Brain microvascular endothelial cell (primary cell): ENCODE measurements around the gene KCNN4.

Experiments used
- DNase-seq: peaks from one replicate; pipeline ENCODE4 v3.0.0-alpha.2; 2020
- H3K27ac ChIP-seq: fragments of 250-450 bp; sonication (Bioruptor Pico); 2 replicates; pipeline ENCODE4 v1.5.1; 2020; ENCODE audit warnings: mild to moderate bottlenecking, moderate library complexity
- H3K27me3 ChIP-seq: fragments of 250-450 bp; sonication (Bioruptor Pico); replicated peaks from 2 replicates; pipeline ENCODE4 v1.5.1; 2020; ENCODE audit warnings: mild to moderate bottlenecking
- H3K36me3 ChIP-seq: fragments of 250-450 bp; sonication (Bioruptor Pico); replicated peaks from 2 replicates; pipeline ENCODE4 v1.5.1; 2020; ENCODE audit warnings: mild to moderate bottlenecking
- H3K4me3 ChIP-seq: 2 replicates; pipeline ENCODE4 v1.5.1; 2011; ENCODE audit warnings: low read depth, mild to moderate bottlenecking, control low read depth, low read length, moderate library complexity
- CTCF ChIP-seq: IDR thresholded peaks from 2 replicates; pipeline ENCODE4 v1.5.1; 2011; ENCODE audit warnings: low read depth, mild to moderate bottlenecking, moderate library complexity, low read length, control low read depth, inconsistent platforms; ENCODE audit errors: missing control alignments
- in situ Hi-C: cut with HindIII; loops from 2 replicates; pipeline ENCODE4 v1.10.0; 2017; ENCODE audit warnings: low sequenced_read_pairs, low pct_ligation_motif_present

The KCNN4 gene

GRCh38 chr19:43799502-43800142 lies 18.8 kb upstream of the KCNN4 start:
- no peaks in the 10 kb centered on the region for H3K36me3 ChIP-seq
- no peak for TF ChIP-seq CTCF
- in situ Hi-C loops, result no loop called here
- no peak for DNase-seq
- no peaks in the 10 kb centered on the region for H3K27me3 ChIP-seq
- no peak overlapping the region for H3K4me3 ChIP-seq
- H3K27ac ChIP-seq, result no peak overlapping the region

- Histone ChIP-seq H3K27me3 (no peaks in the 10 kb centered on the region), H3K4me3 (peak overlapping the region; percentile 54), H3K36me3 (no peaks in the 10 kb centered on the region), H3K27ac (no peak overlapping the region)
- in situ Hi-C loops, result no loop called here
- no peak for TF ChIP-seq CTCF
- DNase-seq, result no peak
Observed at GRCh38 chr19:43798546-43799409, 18.0 kb upstream of the KCNN4 start.

- no peak for TF ChIP-seq CTCF
- H3K27me3 ChIP-seq, result no peaks in the 10 kb centered on the region
- H3K36me3 ChIP-seq, result no peaks in the 10 kb centered on the region
- peak overlapping the region; percentile 54 for H3K4me3 ChIP-seq
- in situ Hi-C loops, result no loop called here
- DNase-seq, result no peak
- no peak overlapping the region for H3K27ac ChIP-seq
Observed at GRCh38 chr19:43798026-43798545, 17.3 kb upstream of the KCNN4 start.

GRCh38 chr19:43797556-43797955 lies 16.8 kb upstream of the KCNN4 start:
- no peak for TF ChIP-seq CTCF
- no peak overlapping the region for H3K27ac ChIP-seq
- no peak overlapping the region for H3K4me3 ChIP-seq
- in situ Hi-C loops, result no loop called here
- no peaks in the 10 kb centered on the region for H3K27me3 ChIP-seq
- DNase-seq, result no peak
- no peaks in the 10 kb centered on the region for H3K36me3 ChIP-seq

GRCh38 chr19:43797118-43797517 lies 16.3 kb upstream of the KCNN4 start:
- DNase-seq, result no peak
- H3K36me3 ChIP-seq, result no peaks in the 10 kb centered on the region
- in situ Hi-C loops, result no loop called here
- no peak overlapping the region for H3K4me3 ChIP-seq
- TF ChIP-seq CTCF, result no peak
- no peaks in the 10 kb centered on the region for H3K27me3 ChIP-seq
- H3K27ac ChIP-seq, result no peak overlapping the region
